ENCODE data around the gene VSIR.

DNA sequence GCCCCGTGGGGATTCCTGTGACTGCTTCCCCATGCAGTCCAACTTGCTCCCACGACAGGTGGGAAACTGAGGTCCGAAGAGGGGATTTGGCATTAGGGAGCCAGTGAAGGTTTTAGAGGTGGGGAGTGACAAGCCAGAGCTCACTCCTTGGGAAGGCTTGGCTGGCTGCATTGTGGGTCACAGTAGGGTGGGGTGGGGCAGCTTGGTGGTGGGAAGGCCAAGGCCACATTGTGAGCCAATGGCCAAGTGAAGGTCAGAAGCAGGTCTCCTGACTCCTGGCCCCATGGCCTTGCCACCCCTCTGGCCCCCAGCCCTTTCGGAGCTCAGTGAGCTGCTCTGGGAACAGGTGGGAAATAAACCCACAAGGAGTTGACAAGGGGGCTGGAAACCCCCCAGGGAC, 56.3 kb downstream of the VSIR start:
- TF ChIP-seq SIN3A (IDR thresholded peaks at IDR 0.05; ENCODE audit: borderline replicate concordance, insufficient read depth, low read length): no peak
- TF ChIP-seq POLR2AphosphoS5 (IDR thresholded peaks at IDR 0.05; ENCODE audit: low read depth, low read length): no peak

All from PFSK-1 (cell line).